ENCODE measurements around the gene GAREM1. TPM values are rescaled to one million over a fixed set of nuclear protein-coding genes. Genes with fewer than 3 reads are reported as not detected.

Gene GAREM1
- total and polyA plus RNA-seq, 4 donors, result 3.0 to 13.7 (median 8.5) TPM

DNA sequence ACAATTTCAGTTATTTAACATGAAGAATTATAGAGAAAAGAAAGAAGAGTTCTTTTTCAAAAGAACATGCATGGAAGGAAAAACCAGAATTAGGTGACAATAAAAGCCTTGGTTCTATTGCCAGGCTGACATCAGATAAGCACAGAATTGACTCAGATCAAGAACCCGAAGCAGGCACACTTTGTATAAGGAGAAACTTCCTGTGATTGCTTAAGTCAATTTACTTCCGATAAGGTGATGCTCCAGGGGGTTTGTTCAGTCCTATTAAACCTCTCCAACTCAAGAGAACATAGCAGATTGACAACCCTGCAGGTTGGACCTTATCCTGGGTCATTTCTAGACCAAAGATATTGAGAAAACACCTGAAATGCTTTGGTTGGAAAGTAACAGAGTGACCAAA is 31.4 kb downstream of the GAREM1 start:
- DNase-seq (no peak), ATAC-seq (ENCODE audit: insufficient read depth, low FRiP score) (no peak)
- Histone ChIP-seq H3K9ac (ENCODE audit: insufficient read depth in 1 of 2, low read length in 2 of 2) (no peak overlapping the region), H3K27me3 (ENCODE audit: control insufficient read depth in 3 of 3, insufficient read depth in 3 of 3, low read length in 2 of 3) (no peaks in the 10 kb centered on the region), H3K4me1 (ENCODE audit: control insufficient read depth in 5 of 5, insufficient read depth in 5 of 5, low read length in 5 of 5) (peaks cover 5 to 21% (median 9%) of the 10 kb centered on the region in 5 donors), H3K4me3 (no peak overlapping the region), H3K9me3 (ENCODE audit: control insufficient read depth in 4 of 4, insufficient read depth in 3 of 4, low read length in 3 of 4) (peaks cover 0 to 3% (median 0%) of the 10 kb centered on the region in 4 donors), H3K27ac (ENCODE audit: low read depth in 1 of 2, low read length in 1 of 2) (no peak overlapping the region), H3K36me3 (ENCODE audit: control insufficient read depth in 4 of 4, insufficient read depth in 4 of 4, low read length in 4 of 4) (no peaks in the 10 kb centered on the region)
- TF ChIP-seq, protein P1, sequence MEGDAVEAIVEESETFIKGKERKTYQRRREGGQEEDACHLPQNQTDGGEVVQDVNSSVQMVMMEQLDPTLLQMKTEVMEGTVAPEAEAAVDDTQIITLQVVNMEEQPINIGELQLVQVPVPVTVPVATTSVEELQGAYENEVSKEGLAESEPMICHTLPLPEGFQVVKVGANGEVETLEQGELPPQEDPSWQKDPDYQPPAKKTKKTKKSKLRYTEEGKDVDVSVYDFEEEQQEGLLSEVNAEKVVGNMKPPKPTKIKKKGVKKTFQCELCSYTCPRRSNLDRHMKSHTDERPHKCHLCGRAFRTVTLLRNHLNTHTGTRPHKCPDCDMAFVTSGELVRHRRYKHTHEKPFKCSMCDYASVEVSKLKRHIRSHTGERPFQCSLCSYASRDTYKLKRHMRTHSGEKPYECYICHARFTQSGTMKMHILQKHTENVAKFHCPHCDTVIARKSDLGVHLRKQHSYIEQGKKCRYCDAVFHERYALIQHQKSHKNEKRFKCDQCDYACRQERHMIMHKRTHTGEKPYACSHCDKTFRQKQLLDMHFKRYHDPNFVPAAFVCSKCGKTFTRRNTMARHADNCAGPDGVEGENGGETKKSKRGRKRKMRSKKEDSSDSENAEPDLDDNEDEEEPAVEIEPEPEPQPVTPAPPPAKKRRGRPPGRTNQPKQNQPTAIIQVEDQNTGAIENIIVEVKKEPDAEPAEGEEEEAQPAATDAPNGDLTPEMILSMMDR (IDR thresholded peaks at IDR 0.05; ENCODE audit: control extremely low read depth, extremely low read depth), result no peak
- WGBS, 2 donors, result 64 to 80% methylated on average over 2 of the region's 2 CpGs

- WGBS, 2 donors, result 72 to 79% methylated on average over 8 of the region's 8 CpGs
- Histone ChIP-seq H3K4me1 (ENCODE audit: control insufficient read depth in 5 of 5, insufficient read depth in 5 of 5, low read length in 5 of 5) (peaks cover 3 to 17% (median 5%) of the 10 kb centered on the region in 5 donors), H3K4me3 (no peak overlapping the region), H3K36me3 (ENCODE audit: control insufficient read depth in 4 of 4, insufficient read depth in 4 of 4, low read length in 4 of 4) (no peaks in the 10 kb centered on the region), H3K9ac (ENCODE audit: insufficient read depth in 1 of 2, low read length in 2 of 2) (no peak overlapping the region), H3K27me3 (ENCODE audit: control insufficient read depth in 3 of 3, insufficient read depth in 3 of 3, low read length in 2 of 3) (no peaks in the 10 kb centered on the region), H3K27ac (ENCODE audit: low read depth in 1 of 2, low read length in 1 of 2) (peak overlapping the region; percentile 60 to 77), H3K9me3 (ENCODE audit: control insufficient read depth in 4 of 4, insufficient read depth in 3 of 4, low read length in 3 of 4) (peaks cover 0 to 3% (median 0%) of the 10 kb centered on the region in 4 donors)
- TF ChIP-seq, protein P1 (IDR thresholded peaks at IDR 0.05; ENCODE audit: control extremely low read depth, extremely low read depth), result no peak
- DNase-seq (no peak), ATAC-seq (ENCODE audit: insufficient read depth, low FRiP score) (no peak)
Observed at GRCh38 chr18:32438173-32438572, 32.5 kb downstream of the GAREM1 start.

DNA sequence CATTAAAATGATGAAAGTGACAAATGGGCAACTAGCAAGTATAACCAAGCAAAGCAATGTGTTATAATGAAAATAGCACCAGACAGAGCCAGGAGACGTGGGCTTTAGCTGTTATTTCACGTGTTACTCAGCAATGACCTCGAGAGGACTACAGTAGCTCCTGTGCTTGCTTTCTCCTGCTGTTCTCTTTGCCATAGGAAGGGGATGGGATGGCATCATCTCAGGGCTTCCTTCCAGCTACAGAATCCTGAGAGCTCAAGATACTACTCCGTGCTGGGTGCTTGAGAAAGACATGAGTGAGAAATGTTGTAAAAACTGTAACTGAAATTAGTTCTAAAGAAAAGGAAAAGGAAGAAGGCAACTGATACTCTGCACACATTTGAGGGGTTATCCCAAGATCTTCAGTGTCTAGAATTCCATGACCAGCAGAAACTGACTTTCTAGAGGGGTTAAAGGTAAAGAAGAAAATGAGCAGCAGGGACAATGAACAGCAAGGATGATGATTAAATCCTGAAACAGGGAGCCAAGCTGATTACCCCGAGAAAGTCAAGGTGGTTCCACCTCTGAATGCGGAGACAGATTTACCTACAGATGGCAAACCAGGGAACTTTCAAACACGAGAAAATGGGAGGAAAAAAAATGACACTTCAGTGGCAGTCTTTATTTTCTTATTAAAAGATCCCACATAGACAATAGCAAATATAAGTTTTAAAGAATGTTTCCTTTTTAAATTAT is 33.4 kb downstream of the GAREM1 start:
- WGBS, 2 donors, result 74 to 85% methylated on average over 7 of the region's 7 CpGs
- DNase-seq, result no peak
- peak overlapping the region; percentile 59 to 77 for H3K27ac ChIP-seq (ENCODE audit: low read depth in 1 of 2, low read length in 1 of 2)
- no peak overlapping the region for H3K4me3 ChIP-seq
- no peak for ATAC-seq (ENCODE audit: insufficient read depth, low FRiP score)
- H3K9me3 ChIP-seq (ENCODE audit: control insufficient read depth in 4 of 4, insufficient read depth in 3 of 4, low read length in 3 of 4), result peaks cover 0 to 3% (median 0%) of the 10 kb centered on the region in 4 donors
- H3K36me3 ChIP-seq (ENCODE audit: control insufficient read depth in 4 of 4, insufficient read depth in 4 of 4, low read length in 4 of 4), result no peaks in the 10 kb centered on the region
- no peak overlapping the region for H3K9ac ChIP-seq (ENCODE audit: insufficient read depth in 1 of 2, low read length in 2 of 2)
- H3K27me3 ChIP-seq (ENCODE audit: control insufficient read depth in 3 of 3, insufficient read depth in 3 of 3, low read length in 2 of 3), result no peaks in the 10 kb centered on the region
- TF ChIP-seq, protein P1 (IDR thresholded peaks at IDR 0.05; ENCODE audit: control extremely low read depth, extremely low read depth), result no peak
- peaks cover 3 to 17% (median 5%) of the 10 kb centered on the region in 5 donors for H3K4me1 ChIP-seq (ENCODE audit: control insufficient read depth in 5 of 5, insufficient read depth in 5 of 5, low read length in 5 of 5)

Data from lung (tissue), 12 donors.